Fibroblast of peridontal ligament (primary cell): ENCODE results near the gene DTD2.
"Not testable (repeated sequence)": the region's sequence is repeated elsewhere in the genome, so short reads cannot be mapped to it uniquely, and the experiment has no call there.

Source experiments
- DNase-seq: peaks from one replicate; pipeline ENCODE4 v3.0.0-alpha.2; 2010; ENCODE audit errors: extremely low read depth

DTD2 gene

GRCh38 chr14:31456841-31457664 is at the start of gene DTD2:
DTD2 (minus strand) TSS chr14:31457506; CDS start chr14:31457393, 113 bp downstream.
- peak; percentile 92 for DNase-seq

- DNase-seq: peak; percentile 54
Measured at GRCh38 chr14:31505411-31505810, 48.1 kb upstream of the DTD2 start.

GRCh38 chr14:31501870-31502269 is 44.6 kb upstream of the DTD2 start:
- no peak for DNase-seq

- no peak for DNase-seq
Measured at GRCh38 chr14:31492759-31493498, 35.6 kb upstream of the DTD2 start.

- DNase-seq: no peak
Measured at GRCh38 chr14:31489691-31490090, 32.4 kb upstream of the DTD2 start.

GRCh38 chr14:31487886-31488285 is 30.6 kb upstream of the DTD2 start, which contains the start of gene GPR33:
GPR33 (minus strand) TSS chr14:31488039; CDS start chr14:31483965, 4,074 bp downstream.
- DNase-seq: no peak

- no peak for DNase-seq
Measured at GRCh38 chr14:31486764-31487163, 29.5 kb upstream of the DTD2 start.

- DNase-seq: no peak
Measured at GRCh38 chr14:31484754-31485153, 27.4 kb upstream of the DTD2 start.

GRCh38 chr14:31480156-31480555 is 22.9 kb upstream of the DTD2 start:
- peak; percentile 6 for DNase-seq

GRCh38 chr14:31479027-31479426 is 21.7 kb upstream of the DTD2 start:
- DNase-seq: no peak

GRCh38 chr14:31477248-31477647 is 19.9 kb upstream of the DTD2 start:
- DNase-seq: no peak

GRCh38 chr14:31476131-31476866 is 19.0 kb upstream of the DTD2 start:
- DNase-seq: no peak

GRCh38 chr14:31466554-31466953 is 9.2 kb upstream of the DTD2 start:
- no peak for DNase-seq

GRCh38 chr14:31465111-31465510 is 7.8 kb upstream of the DTD2 start:
- peak; percentile 88 for DNase-seq

GRCh38 chr14:31462450-31462849 is 5.1 kb upstream of the DTD2 start:
- not testable (repeated sequence) for DNase-seq

GRCh38 chr14:31461545-31461944 is 4.2 kb upstream of the DTD2 start:
- DNase-seq: no peak

GRCh38 chr14:31457665-31458659 is 656 bp upstream of the DTD2 start:
- DNase-seq: no peak

GRCh38 chr14:31449971-31450610 is 7.2 kb downstream of the DTD2 start:
- peak; percentile 76 for DNase-seq

- DNase-seq: no peak
Measured at GRCh38 chr14:31449136-31449535, 8.2 kb downstream of the DTD2 start.

- DNase-seq: no peak
Measured at GRCh38 chr14:31445703-31446102, 11.6 kb downstream of the DTD2 start.
